Activated gamma-delta T cell treated with anti-CD3 and anti-CD28 coated beads, Interleukin-2, amount 50 U/mL, for 16 hours (primary cell): ENCODE measurements around the gene PRMT9.
A peak's percentile ranks its signal among the peaks of the same experiment; 100 is the strongest.

Source experiments
- DNase-seq: peaks from one replicate; pipeline ENCODE4 v3.0.0-alpha.2; 2020; ENCODE audit warnings: low read depth

PRMT9 gene

DNA sequence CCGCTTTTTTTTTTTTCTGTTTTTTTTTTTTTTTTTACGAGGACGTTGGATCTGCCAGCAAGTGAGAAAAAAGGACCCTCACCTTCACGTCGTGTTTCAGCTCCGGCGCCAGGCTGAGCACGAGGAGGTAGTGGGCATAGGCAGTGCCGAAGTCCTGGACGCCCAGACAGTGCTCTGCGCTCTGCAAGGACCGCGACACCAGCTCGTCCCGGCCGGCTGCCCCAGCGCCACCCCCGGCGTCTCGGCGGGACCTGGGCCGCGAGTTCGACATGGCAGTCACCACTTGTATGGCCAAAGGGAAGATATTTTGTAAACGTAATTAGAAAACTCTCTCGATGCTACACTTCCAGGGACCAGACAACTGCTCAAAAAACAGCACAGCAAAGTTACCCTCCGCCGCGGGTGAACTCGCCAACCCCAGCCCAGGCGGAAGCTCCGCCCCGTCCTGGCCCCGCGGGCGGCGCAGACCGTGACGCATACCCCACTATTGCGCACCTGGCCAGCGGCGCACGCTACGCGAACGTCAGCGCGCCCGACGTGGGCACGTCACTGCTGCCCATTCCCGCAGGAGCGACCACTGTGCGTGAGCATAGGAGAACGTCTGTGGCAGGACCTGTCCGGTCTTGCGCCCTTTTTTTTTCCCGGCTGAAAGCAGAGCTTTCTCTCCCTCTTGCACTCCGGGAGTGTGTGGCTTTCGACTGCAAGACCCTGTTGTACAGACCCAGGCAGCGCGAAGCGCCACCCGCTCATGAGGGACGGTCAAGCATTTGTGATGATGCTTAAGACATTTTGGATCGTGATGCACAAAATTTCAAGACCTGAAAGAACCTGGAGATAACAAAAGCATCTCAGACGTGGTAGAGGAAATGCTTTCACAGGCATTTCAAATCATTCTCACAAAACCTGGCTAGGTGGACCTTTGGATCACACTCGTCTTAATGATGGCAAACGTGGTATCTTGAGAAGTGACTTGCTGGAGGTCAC lies at the start of gene PRMT9:
PRMT9 (minus strand) TSS at position 447 of the 984 bp plus-strand sequence; CDS start at position 271, 176 bp downstream.
- peak; percentile 76 for DNase-seq

- no peak for DNase-seq
Observed at GRCh38 chr4:147732518-147733235, 48.7 kb upstream of the PRMT9 start.

DNA sequence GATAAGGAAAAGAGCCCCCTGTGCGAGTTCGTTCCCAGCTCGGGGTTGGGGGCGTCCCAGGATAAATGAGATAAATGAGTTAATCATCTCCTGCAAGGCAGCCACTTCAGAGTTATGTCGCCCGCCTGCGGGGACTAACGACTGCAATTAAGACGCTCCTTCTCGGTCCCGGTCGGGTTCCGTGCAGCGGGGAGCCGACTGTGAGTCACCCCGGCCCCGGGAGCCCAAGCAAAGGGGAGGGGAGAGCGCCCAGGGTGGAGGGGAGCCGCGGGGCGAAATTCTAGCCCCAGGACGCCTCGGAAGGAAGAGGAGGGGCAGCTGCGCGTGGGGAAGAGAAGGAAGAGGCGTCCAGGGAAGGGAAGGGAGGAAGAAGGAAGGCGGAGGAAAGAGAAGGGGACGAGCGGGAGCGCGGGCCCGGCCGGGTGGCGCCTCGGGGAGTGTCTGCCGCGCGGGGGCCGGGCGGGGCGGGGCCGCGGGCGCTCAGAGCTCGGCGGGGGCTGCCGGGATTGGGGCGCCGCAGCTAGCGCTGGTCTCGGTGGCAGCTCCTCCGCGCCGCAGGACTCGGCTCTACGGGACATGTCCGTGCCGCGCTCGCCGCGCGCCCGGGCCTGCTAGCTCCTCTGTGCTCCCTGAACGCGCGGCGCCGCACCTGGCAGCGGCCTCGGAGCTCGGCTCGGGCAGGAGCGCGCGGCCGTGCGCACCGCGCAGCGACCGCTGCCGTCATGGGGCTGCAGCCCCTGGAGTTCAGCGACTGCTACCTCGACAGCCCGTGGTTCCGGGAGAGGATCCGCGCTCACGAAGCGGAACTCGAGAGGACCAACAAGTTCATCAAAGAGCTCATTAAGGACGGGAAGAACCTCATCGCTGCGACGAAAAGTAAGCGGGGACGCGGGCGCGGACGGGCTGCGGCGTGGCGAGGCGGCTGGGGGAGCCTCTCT lies 47.9 kb upstream of the PRMT9 start, which contains the start of gene ARHGAP10:
ARHGAP10 (plus strand) TSS at position 509 of the 938 bp plus-strand sequence; CDS start at position 723, 214 bp downstream.
- DNase-seq = peak; percentile 62

GRCh38 chr4:147730333-147730732 lies 46.4 kb upstream of the PRMT9 start:
- DNase-seq = no peak

GRCh38 chr4:147727476-147728028 lies 43.6 kb upstream of the PRMT9 start:
- no peak for DNase-seq

GRCh38 chr4:147725673-147726072 lies 41.7 kb upstream of the PRMT9 start:
- DNase-seq = no peak

- DNase-seq = no peak
Observed at GRCh38 chr4:147724468-147725201, 40.7 kb upstream of the PRMT9 start.

DNA sequence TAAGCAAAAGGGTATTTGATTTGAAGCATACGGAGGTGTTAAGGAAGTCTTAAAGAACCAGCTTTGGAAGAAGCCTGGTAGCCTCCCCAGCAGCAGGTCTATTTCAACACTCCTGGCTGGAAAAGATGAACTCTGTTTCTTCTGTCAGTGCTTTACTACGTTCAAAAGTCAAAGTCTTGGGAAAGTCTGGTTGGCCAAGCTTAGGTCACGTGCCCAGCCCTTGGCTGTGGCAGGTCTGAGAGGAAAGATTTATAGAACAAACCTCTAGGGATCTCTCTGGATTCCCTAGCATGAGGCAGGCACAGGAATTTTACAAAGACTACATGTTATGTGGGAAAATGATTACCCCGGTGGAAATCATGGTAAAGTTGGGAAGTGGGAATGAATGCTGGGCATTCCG lies 39.4 kb upstream of the PRMT9 start:
- DNase-seq = no peak

- no peak for DNase-seq
Observed at GRCh38 chr4:147717878-147718277, 33.9 kb upstream of the PRMT9 start.

DNA sequence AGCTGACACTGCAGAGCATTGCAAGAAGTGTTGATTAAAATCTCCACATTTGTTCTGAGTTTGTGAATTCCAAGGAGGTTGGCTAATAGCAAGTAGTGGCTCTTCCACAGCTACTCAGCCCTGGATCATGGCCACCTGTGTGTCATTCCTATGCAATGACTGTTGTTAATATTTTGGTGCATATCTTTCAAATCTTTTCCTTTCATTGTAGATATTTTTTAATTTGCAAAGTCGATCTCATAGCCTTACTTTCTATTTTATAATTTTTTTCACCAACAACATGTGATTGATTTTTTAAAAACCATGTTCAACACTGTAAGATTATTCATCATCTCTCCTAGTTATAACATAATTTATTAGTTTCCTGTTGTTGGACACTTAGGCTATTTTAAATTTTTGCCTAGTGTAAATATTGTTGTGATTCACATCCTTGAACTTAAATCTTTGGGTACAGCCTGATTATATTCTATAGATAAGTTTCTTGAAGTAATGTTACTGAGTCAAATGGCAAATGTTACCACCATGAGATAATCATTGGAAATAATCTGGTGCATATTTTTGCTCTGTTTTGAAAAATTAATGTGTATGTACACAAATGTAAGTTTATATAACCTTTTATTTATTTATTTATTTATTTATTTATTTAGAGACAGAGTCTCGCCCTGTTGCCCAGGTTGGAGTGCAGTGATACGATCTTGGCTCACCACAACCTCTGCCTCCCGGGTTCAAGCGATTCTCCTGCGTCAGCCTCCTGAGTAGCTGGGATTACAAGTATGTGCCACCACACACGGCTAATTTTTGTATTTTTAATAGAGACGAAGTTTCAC lies 30.8 kb upstream of the PRMT9 start:
- no peak for DNase-seq

DNA sequence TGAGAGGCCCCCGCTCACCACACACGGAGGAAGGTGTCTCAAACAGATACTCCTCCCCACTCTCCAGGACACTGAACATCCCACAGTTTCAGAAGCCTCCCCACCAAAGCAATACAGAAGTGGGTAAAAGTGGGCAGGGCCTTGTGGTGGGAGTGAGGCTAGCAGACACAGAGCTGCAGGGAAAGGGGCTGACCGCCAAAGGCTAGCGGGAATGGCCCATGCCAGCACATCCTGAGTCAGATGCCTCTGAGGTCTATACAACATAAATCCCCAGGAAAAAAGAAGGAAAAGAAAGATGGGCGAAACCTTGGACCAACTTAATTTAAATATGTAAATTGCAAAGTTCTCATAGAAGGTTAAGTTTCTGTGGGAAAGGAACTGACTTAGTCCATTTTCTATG lies 26.0 kb upstream of the PRMT9 start:
- DNase-seq = no peak

- DNase-seq = no peak
Observed at GRCh38 chr4:147707892-147708672, 24.1 kb upstream of the PRMT9 start.

- DNase-seq = no peak
Observed at GRCh38 chr4:147704846-147705245, 20.9 kb upstream of the PRMT9 start.

DNA sequence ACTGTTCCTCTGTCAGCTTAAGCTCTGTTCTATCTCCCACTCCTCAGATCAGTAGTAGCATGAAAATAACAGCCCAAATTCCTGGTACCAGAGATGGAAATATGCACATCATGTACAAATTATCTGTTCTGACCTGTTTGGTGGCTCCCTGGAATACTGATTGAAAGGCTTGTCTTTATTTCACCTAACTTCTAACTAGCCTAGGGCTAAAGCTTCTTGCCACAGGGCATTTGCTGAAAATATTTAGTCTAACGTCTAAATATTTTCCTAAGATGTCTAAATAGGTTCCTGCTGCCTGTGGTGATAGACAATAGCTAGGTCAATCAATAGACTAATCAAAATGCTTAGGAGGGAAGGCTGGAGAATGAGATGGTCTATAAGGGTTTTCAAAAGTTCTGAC lies 12.9 kb upstream of the PRMT9 start:
- DNase-seq = no peak

- no peak for DNase-seq
Observed at GRCh38 chr4:147693218-147693617, 9.3 kb upstream of the PRMT9 start.

- DNase-seq = no peak
Observed at GRCh38 chr4:147691820-147692219, 7.9 kb upstream of the PRMT9 start.

DNA sequence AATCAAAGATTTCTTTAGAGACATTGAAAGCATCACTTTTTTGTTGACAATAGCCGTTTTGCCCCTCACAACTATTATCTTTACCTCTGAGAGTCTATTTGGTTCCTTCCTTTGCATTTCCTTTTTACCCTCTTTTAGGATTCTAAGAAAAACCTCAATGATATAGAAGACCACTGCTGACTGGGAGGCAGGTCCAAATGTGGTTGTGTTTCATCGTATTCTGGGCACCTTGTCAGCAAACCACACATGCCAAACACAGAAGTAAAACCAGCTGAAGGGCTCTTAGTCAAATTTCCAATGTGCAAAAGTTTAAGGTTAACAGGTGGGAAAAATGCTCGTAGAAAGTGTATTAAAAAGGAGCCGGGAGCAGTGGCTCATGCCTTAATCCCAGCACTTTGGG lies 5.1 kb upstream of the PRMT9 start:
- DNase-seq = no peak

DNA sequence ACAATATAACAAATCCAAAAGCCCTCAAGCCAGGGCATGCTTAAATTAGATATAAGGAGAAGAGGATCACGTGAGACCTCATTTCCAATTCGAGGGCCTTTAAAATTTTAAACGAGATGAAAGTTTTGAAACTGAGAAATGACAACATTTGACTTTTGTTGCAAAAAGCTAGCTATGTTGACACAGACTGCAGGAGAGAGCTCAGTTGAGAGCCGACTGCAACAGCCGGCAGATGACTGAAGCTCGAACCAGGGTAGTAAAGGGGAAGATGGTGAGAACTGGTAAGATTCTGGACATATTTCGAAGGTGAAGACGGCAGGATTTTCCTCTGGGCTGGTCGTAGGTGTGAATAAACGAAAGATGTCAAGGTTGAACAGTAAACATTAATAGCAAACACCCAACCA lies 773 bp downstream of the PRMT9 start:
- no peak for DNase-seq

GRCh38 chr4:147682755-147683154 lies 1.2 kb downstream of the PRMT9 start:
- DNase-seq = no peak
